Common myeloid progenitor, CD34-positive (primary cell): ENCODE measurements around the gene FZD8.

Experiments
- CTCF ChIA-PET: fragments of 350-600 bp; sonication (Branson Sonifier 250); formaldehyde crosslinking; loops from one replicate; lab custom pipeline; 2021; ENCODE audit warnings: antibody characterized with exemption; lab: Charles Lee
- POLR2A ChIA-PET: fragments of 350-600 bp; sonication (Branson Sonifier 250); formaldehyde crosslinking; loops from one replicate; lab custom pipeline; 2021; ENCODE audit warnings: antibody characterized with exemption; lab: Charles Lee
- DNase-seq, 3 donors: peaks; one replicate each; pipeline versions ENCODE4 v3.0.0 to v3.0.0-alpha.2; 2013
- H3K27ac ChIP-seq, 2 experiments: 1 replicate in 1 of 2; 2 replicates in 1 of 2; pipeline ENCODE4 v1.7.0; 2013; ENCODE audit warnings: inconsistent platforms in 2 of 2, low read length in 2 of 2, mild to moderate bottlenecking in 2 of 2, low read depth in 1 of 2, moderate library complexity in 1 of 2; ENCODE audit not compliant: severe bottlenecking in 2 of 2, insufficient read depth in 1 of 2, poor library complexity in 1 of 2
- H3K27me3 ChIP-seq, 5 experiments: replicated peaks in 2 of 5; 1 replicate in 3 of 5; 2 replicates in 2 of 5; pipeline versions ENCODE4 v1.6.1 to v1.7.0; 2013; ENCODE audit warnings: low read length in 4 of 5, mild to moderate bottlenecking in 2 of 5, moderate library complexity in 2 of 5, inconsistent platforms in 1 of 5; ENCODE audit not compliant: insufficient read depth in 5 of 5, control insufficient read depth in 4 of 5
- H3K36me3 ChIP-seq, 4 experiments: 1 replicate in 2 of 4; 2 replicates in 2 of 4; pipeline versions ENCODE4 v1.6.1 to v1.7.0; 2013; ENCODE audit warnings: low read length in 3 of 4, control low read depth in 1 of 4, mild to moderate bottlenecking in 1 of 4; ENCODE audit not compliant: control insufficient read depth in 4 of 4, insufficient read depth in 4 of 4
- H3K4me1 ChIP-seq, 4 experiments: 1 replicate in 3 of 4; 2 replicates in 1 of 4; pipeline versions ENCODE4 v1.6.1 to v1.7.1; 2013; ENCODE audit warnings: low read length in 3 of 4, mild to moderate bottlenecking in 3 of 4, control low read depth in 1 of 4, inconsistent platforms in 1 of 4, moderate library complexity in 1 of 4; ENCODE audit not compliant: control insufficient read depth in 4 of 4, insufficient read depth in 4 of 4; ENCODE audit errors: control extremely low read depth in 1 of 4
- H3K4me3 ChIP-seq, 7 experiments: 1 replicate in 4 of 7; 2 replicates in 3 of 7; pipeline versions ENCODE4 v1.5.1 to v1.7.0; 2013; ENCODE audit warnings: mild to moderate bottlenecking in 7 of 7, low read length in 6 of 7, moderate library complexity in 6 of 7, inconsistent platforms in 2 of 7, low read depth in 2 of 7, control low read depth in 1 of 7; ENCODE audit not compliant: insufficient read depth in 4 of 7, control insufficient read depth in 1 of 7; ENCODE audit errors: extremely low read depth in 1 of 7
- H3K9me3 ChIP-seq, 5 experiments: 1 replicate in 4 of 5; 2 replicates in 1 of 5; pipeline versions ENCODE4 v1.6.1 to v1.7.1; 2013; ENCODE audit warnings: low read length in 4 of 5, mild to moderate bottlenecking in 2 of 5, inconsistent platforms in 1 of 5, low read depth in 1 of 5, moderate library complexity in 1 of 5; ENCODE audit not compliant: control insufficient read depth in 4 of 5, insufficient read depth in 2 of 5; ENCODE audit errors: control extremely low read depth in 1 of 5
- WGBS: methylation state at CpG from one replicate; pipeline ENCODE4 v1.1.5; 2013; ENCODE audit not compliant: insufficient coverage; 5-methylcytosine and 5-hydroxymethylcytosine counted together

FZD8 gene

DNA sequence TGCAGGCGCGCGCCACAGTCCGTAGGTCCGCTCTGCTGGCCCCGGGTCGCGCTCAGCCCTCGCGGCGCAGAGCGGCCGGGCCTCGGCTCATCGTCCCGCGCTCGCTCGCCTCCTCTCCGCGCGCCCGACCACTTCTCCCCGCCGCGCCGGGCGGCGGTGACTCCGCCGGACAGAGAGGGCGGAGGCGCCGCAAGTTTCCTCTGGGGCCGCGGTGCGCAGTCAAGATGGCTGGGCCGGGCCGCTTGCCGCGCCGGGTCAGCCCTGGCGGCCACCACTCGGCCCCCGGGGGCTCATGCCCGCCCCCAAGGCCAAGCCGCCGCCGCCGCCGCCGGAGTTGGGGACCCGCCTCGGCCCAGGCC lies 441 bp downstream of the FZD8 start:
- CTCF ChIA-PET: no interaction called here
- peak in 1 of 3 donors; percentile 26 for DNase-seq
- peaks cover 12 to 87% (median 32%) of the 10 kb centered on the region in 5 experiments for H3K27me3 ChIP-seq

DNA sequence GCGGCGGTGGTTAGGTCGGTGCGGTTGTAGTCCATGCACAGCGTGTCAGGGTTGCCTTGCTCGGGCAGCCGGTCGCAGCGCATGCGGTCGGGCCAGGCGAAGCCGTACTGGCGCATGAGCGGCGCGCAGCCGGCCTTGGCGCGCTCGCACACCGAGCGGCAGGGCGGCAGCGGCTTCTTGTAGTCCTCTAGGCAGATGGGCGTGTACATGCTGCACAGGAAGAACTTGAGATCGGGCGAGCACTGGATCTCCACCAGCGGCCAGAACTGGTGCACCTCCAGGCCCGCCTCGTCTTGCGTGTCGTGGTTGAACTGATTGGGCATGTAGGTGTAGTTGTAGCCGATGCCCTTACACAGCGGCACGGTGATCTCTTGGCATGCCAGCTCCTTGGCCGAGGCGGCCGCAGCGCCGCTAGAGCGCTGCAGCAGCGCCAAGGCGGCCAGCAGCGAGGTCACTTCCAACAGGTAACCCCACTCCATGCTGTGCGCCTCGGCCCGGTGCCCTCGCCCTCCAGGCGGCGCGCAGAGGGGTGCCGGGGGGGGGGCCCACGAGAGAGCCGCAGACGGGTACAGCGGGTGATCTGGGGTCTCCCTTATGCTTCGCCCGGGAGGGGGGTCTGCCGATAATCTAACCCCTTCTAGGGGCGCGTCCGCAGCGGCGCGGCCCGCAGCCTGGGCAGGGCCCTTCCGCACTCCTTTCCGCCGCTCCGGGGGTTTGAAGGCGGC lies 983 bp downstream of the FZD8 start:
- DNase-seq: peak; percentile 56 to 86 (median 78)
- Histone ChIP-seq H3K27me3 (peaks cover 12 to 88% (median 31%) of the 10 kb centered on the region in 5 experiments), H3K4me1 (peaks cover 5 to 47% (median 44%) of the 10 kb centered on the region in 4 experiments), H3K4me3 (peak overlapping the region; percentile 52 to 82 (median 70)), H3K9me3 (peaks cover 0 to 3% (median 0%) of the 10 kb centered on the region in 5 experiments), H3K36me3 (no peaks in the 10 kb centered on the region), H3K27ac (no peak overlapping the region)
- CTCF ChIA-PET: interaction anchor here (1.6 kb wide), 1 partner anchor 9 kb away, joined by 5 read pairs; no protein-coding TSS in a partner anchor
- POLR2A ChIA-PET: no interaction called here
- 0% methylated on average over 49 of the region's 72 CpGs for WGBS

More for the DNA sequence above, 441 bp downstream of the FZD8 start:
- H3K4me1 ChIP-seq: peaks cover 5 to 47% (median 44%) of the 10 kb centered on the region in 4 experiments
- WGBS: under 1% methylated on average over 51 of the region's 54 CpGs
- peak overlapping the region; percentile 52 to 82 (median 70) for H3K4me3 ChIP-seq
- H3K9me3 ChIP-seq: peaks cover 0 to 3% (median 0%) of the 10 kb centered on the region in 5 experiments
- no peak overlapping the region for H3K27ac ChIP-seq
- H3K36me3 ChIP-seq: no peaks in the 10 kb centered on the region
- POLR2A ChIA-PET: no interaction called here

DNA sequence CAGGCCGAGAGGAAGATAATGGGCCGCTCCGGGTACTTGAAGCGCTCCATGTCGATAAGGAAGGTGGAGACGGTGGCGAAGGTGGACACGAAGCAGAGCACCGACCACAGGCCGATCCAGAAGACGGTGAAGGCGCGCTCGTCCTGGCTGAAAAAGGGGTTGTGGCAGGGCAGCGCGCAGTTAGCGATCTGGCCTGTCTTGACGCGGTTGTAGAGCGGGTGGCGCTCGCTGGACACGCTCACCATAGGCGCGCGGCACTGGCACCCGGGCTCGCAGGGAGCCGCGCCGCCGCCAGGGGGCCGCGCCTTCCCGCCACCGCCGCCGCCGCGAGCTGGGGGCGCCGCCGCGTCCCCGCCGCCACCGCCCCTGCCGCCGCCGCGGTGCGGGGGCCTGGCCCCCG lies 1.6 kb downstream of the FZD8 start:
- ChIA-PET CTCF (interaction anchor here (1.6 kb wide), 1 partner anchor 9 kb away, joined by 5 read pairs; no protein-coding TSS in a partner anchor), POLR2A (no interaction called here)
- peaks cover 0 to 3% (median 0%) of the 10 kb centered on the region in 5 experiments for H3K9me3 ChIP-seq
- H3K27me3 ChIP-seq: peaks cover 12 to 91% (median 30%) of the 10 kb centered on the region in 5 experiments
- peak; percentile 43 to 69 (median 53) for DNase-seq
- peaks cover 5 to 47% (median 44%) of the 10 kb centered on the region in 4 experiments for H3K4me1 ChIP-seq
- 0% methylated on average over 42 of the region's 53 CpGs for WGBS
- H3K27ac ChIP-seq: no peak overlapping the region
- H3K36me3 ChIP-seq: no peaks in the 10 kb centered on the region
- H3K4me3 ChIP-seq: peak overlapping the region in 6 of 7 experiments; percentile 44 to 71 (median 58)

DNA sequence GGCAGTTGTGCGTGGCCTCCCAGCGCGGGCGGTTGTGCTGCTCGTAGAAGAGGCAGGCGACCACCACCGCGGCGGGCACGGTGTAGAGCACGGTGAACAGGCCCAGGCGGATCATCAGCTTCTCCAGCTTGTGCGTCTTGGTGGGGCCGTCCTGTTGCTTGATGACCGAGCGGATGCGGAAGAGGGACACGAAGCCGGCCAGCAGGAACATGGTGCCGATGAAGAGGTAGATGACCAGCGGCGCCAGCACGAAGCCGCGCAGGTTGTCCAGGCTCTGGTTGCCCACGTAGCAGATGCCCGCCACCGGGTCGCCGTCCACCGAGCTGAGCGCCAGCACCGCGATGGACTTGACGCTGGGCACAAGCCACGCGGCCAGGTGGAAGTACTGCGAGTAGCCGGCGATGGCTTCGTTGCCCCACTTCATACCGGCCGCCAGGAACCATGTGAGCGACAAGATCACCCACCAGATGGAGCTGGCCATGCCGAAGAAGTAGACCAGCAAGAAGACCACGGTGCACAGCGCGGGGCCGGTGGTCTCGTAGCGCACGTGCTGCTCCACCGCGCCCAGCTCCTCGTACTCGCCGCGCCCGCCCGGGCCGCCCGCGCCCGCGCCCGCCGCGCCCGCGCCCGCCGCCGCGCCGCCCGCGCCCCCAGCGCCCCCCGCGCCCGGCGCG lies 2.2 kb downstream of the FZD8 start:
- Histone ChIP-seq H3K27me3 (peaks cover 12 to 86% (median 32%) of the 10 kb centered on the region in 5 experiments), H3K9me3 (peaks cover 0 to 3% (median 0%) of the 10 kb centered on the region in 5 experiments), H3K4me3 (peak overlapping the region in 5 of 7 experiments; percentile 15 to 71 (median 50)), H3K36me3 (no peaks in the 10 kb centered on the region), H3K4me1 (peaks cover 5 to 47% (median 44%) of the 10 kb centered on the region in 4 experiments), H3K27ac (no peak overlapping the region)
- ChIA-PET POLR2A (no interaction called here), CTCF (interaction anchor here (1.1 to 1.6 kb wide), 3 partner anchors 8 to 23 kb away, joined by 3 to 5 read pairs (median 5); no protein-coding TSS in a partner anchor)
- DNase-seq: peak in 2 of 3 donors; percentile 30 to 53
- 2% methylated on average over 49 of the region's 83 CpGs for WGBS

DNA sequence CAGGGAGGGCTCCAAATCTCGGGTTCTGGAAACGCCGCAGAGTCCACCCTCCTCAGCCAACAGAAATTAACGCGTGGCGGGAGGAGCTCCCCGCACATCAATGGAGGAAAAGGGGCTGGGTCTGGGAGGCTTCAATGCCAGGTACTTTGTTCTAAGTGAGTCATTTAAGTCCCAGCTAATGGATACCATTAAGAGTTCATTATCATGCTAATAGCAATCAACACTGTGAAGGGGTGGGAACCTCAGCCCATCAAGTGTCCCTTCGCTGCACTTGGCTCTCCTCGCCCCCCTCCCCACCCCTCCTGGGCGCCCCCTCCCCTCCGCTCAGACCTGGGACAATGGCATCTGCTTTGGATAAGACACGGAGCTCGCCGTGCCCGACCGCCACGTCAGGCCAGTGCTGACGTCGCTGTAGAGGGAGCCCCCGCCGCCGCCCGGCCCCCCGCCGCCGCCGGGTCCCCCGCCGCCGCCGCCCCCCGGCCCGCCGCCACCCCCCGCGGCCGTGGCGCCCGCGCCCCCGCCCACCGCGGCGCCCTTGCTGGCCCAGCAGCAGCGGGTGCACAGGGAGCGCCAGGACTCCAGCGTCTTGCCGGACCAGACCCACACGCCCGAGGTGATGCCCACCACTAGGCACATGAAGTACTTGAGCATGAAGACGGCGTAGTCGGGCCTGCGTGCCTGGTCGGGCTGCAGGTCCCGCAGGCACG lies 2.9 kb downstream of the FZD8 start:
- Histone ChIP-seq H3K9me3 (peaks cover 0 to 3% (median 0%) of the 10 kb centered on the region in 5 experiments), H3K27me3 (peaks cover 12 to 79% (median 26%) of the 10 kb centered on the region in 5 experiments), H3K4me1 (peaks cover 5 to 45% (median 44%) of the 10 kb centered on the region in 4 experiments), H3K4me3 (peak overlapping the region in 3 of 7 experiments; percentile 46 to 71 (median 50)), H3K27ac (no peak overlapping the region), H3K36me3 (no peaks in the 10 kb centered on the region)
- CTCF ChIA-PET: interaction anchor here (1.1 to 1.8 kb wide), 4 partner anchors 7 to 1140 kb away, joined by 3 to 8 read pairs (median 5); no protein-coding TSS in a partner anchor
- POLR2A ChIA-PET: no interaction called here
- no peak for DNase-seq
- WGBS: 20% methylated on average over 19 of the region's 57 CpGs

DNA sequence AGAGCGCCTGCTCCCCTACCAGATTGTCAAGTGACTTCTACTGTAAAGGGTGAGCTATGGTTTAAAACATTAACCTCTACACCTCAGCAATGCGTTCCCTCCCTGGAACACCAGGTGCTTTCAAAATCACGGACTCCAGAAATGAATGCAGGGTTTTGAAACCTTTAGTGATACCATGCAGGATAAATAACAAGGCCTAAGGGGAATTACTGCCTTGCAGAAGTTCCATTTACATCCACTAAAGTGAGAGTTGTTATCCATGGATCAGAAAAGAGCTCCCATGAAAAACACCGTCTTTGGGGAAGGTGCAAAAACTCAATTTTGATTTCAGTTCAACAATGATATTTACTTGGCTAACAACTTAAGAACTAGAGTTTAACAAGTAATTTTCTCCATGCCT lies 4.0 kb downstream of the FZD8 start:
- Histone ChIP-seq H3K9me3 (peaks cover 0 to 3% (median 0%) of the 10 kb centered on the region in 5 experiments), H3K4me1 (peaks cover 5 to 34% (median 34%) of the 10 kb centered on the region in 4 experiments), H3K27ac (no peak overlapping the region), H3K36me3 (no peaks in the 10 kb centered on the region), H3K27me3 (peaks cover 12 to 68% (median 23%) of the 10 kb centered on the region in 5 experiments), H3K4me3 (no peak overlapping the region)
- WGBS: 100% methylated on average over 3 of the region's 4 CpGs
- ChIA-PET CTCF (interaction anchor here (1.2 to 4.6 kb wide), 5 partner anchors 76 to 1245 kb away, joined by 3 to 31 read pairs (median 6); no protein-coding TSS in a partner anchor), POLR2A (no interaction called here)
- DNase-seq: no peak
